DOHH2 (cell line): ENCODE data around the gene RAD9A.

Source experiments
- CTCF ChIP-seq: fragments of 200-600 bp; sonication (generic); IDR thresholded peaks from one replicate; pipeline ENCODE4 v1.5.1; 2014; ENCODE audit warnings: antibody characterized with exemption, mild to moderate bottlenecking, low read depth, low read length; ENCODE audit not compliant: poor library complexity, severe bottlenecking
- EZH2phosphoT487 ChIP-seq: fragments of 200-600 bp; sonication (generic); IDR thresholded peaks from 2 replicates; pipeline ENCODE4 v1.6.1; 2017; ENCODE audit warnings: borderline replicate concordance, mild to moderate bottlenecking, antibody characterized with exemption, low read length, moderate library complexity, mixed read lengths

- TF ChIP-seq CTCF (no peak), EZH2phosphoT487 (no peak)
These were observed 3.9 kb downstream of the RAD9A start for GRCh38 chr11:67395555-67396258.
